ELF-1 (cell line): ENCODE measurements around the gene VPS26B.

Experiments used
- DNase-seq: peaks from one replicate; pipeline ENCODE4 v3.0.0-alpha.2; 2016; ENCODE audit warnings: low read depth, low spot score

VPS26B gene

GRCh38 chr11:134257101-134257500 is 32.6 kb downstream of the VPS26B start:
- no peak for DNase-seq

GRCh38 chr11:134258577-134258976 is 34.1 kb downstream of the VPS26B start:
- no peak for DNase-seq

GRCh38 chr11:134260503-134260902 is 36.0 kb downstream of the VPS26B start:
- DNase-seq, result no peak

GRCh38 chr11:134260983-134261382 is 36.5 kb downstream of the VPS26B start:
- DNase-seq, result no peak

- peak; percentile 41 for DNase-seq
These were observed 37.4 kb downstream of the VPS26B start for GRCh38 chr11:134261626-134262488.

GRCh38 chr11:134264966-134265764 is 40.7 kb downstream of the VPS26B start:
- no peak for DNase-seq

- DNase-seq, result no peak
These were observed 42.0 kb downstream of the VPS26B start for GRCh38 chr11:134266440-134266839.

- DNase-seq, result no peak
These were observed 42.4 kb downstream of the VPS26B start for GRCh38 chr11:134266841-134267251.

GRCh38 chr11:134267461-134267860 is 43.0 kb downstream of the VPS26B start:
- DNase-seq, result no peak

GRCh38 chr11:134267966-134268365 is 43.5 kb downstream of the VPS26B start:
- DNase-seq, result no peak

- DNase-seq, result peak; percentile 53
These were observed 45.8 kb downstream of the VPS26B start for GRCh38 chr11:134270250-134270714.

GRCh38 chr11:134271978-134272377 is 47.5 kb downstream of the VPS26B start:
- no peak for DNase-seq

GRCh38 chr11:134272381-134273316 is 48.2 kb downstream of the VPS26B start:
- peak; percentile 58 for DNase-seq

GRCh38 chr11:134273317-134273712 is 48.8 kb downstream of the VPS26B start:
- no peak for DNase-seq

GRCh38 chr11:134275188-134275533 is 50.7 kb downstream of the VPS26B start:
- no peak for DNase-seq

- DNase-seq, result peak; percentile 51
These were observed 51.3 kb downstream of the VPS26B start, which contains the start of gene GLB1L3 for GRCh38 chr11:134275534-134276395. TSS of gene GLB1L3 (plus strand) at chr11:134276379. CDS start at chr11:134276741, 362 bp downstream.

GRCh38 chr11:134276396-134277182 is 52.1 kb downstream of the VPS26B start:
- peak; percentile 48 for DNase-seq

- DNase-seq, result no peak
These were observed 52.9 kb downstream of the VPS26B start for GRCh38 chr11:134277183-134278001.

GRCh38 chr11:134278356-134278755 is 53.9 kb downstream of the VPS26B start:
- no peak for DNase-seq
